HG03064 (cell line): Measurements from ENCODE around the gene EYS.
"Not testable (repeated sequence)": the region's sequence is repeated elsewhere in the genome, so short reads cannot be mapped to it uniquely, and the experiment has no call there.

ENCODE experiments used
- ATAC-seq: cut with Tn5 transposase; IDR thresholded peaks from one replicate; pipeline ENCODE4 v1.9.1; 2021; ENCODE audit warnings: low read depth; ENCODE audit not compliant: unreplicated experiment

The EYS gene

DNA sequence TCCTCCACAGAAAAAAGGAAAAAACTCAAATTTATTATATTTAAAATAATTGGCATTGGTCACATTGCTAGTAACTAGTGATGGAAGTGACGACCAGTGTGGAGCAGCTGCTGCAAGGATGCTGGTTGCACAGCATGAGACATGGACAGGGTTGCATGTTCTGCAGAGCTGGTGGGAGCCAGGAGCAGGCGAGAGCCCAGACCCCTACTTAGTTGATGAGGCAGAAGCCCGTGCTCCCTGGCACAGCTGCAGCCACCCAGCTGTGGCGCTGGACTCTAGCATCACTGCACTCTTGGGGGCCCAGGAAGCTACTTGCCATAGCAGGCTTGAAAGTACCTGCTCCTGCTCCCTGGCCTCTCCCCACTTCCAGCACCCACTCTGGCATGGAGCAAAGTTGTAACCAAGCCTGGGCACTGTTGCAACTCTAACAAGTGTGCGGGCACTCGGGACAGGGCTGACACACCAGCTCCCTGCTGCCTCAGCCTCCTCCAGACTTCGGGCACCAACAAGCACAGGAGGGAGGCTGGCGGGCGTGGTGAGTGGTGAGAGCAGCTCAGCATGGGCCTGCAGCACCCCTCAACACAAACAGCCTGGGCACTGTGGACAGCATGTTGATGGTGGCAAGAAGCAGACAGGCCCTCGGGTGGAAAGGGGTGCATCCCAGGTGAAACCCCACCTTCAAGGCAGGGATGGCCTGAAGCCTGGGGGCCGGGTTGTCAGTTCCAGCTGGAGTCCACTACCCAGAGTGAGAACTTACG lies 69.6 kb downstream of the EYS start:
- no peak for ATAC-seq

DNA sequence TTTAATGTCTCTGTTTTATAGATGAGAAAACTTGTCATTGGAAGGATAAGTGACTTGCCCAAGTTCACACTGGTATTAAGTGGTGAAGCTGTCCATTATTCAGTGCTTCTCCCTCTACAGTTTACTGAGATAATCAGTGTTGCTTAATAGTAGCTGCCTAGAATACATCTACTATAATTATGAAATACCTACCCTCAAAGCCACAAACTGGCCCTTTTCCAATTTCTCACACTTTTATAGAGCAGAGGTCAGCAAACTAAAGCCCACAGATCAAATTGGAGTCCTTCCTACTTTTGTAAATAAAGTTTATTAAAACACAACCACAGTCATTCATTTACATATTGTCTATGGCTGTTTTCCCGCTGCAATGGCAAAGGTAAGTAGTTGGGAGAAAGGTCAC lies 73.5 kb downstream of the EYS start:
- ATAC-seq, result no peak

DNA sequence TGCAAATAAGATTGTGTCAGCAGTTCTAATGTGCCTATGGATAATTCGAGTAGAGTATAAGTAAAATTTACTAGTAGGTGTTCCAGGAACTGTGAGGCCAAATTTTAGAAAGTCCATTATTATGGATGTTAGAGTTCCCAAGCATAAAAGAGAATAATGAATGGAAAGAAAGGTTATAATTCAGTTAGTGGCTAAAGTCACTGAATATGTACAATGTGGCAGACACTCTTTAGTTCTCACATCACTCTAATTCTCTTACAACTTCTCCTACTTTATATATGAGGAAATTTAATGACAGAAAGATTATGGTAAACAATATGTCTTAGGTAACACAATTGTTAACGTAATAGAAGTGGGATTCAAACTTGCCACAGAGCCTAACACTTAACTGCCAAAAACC lies 75.3 kb downstream of the EYS start:
- no peak for ATAC-seq

DNA sequence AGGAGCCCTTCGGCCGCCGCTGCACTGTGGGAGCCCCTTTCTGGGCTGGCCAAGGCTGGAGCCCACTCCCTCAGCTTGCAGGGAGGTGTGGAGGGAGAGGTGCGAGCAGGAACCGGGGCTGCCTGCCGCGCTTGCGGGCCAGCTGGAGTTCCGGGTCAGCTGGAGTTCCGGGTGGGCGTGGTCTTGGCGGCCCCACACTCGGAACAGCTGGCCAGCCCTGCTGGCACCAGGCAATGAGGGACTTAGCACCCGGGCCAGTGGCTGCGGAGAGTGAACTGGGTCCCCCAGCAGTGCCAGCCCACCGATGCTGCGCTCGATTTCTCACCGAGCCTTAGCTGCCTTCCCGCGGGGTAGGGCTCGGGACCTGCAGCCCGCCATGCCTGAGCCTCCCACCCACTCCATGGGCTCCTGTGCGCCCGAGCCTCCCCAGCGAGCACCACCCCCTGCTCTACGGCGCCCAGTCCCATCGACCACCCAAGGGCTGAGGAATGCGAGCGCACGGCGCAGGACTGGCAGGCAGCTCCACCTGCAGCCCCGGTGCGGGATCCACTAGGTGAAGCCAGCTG lies 79.5 kb downstream of the EYS start:
- not testable (repeated sequence) for ATAC-seq

DNA sequence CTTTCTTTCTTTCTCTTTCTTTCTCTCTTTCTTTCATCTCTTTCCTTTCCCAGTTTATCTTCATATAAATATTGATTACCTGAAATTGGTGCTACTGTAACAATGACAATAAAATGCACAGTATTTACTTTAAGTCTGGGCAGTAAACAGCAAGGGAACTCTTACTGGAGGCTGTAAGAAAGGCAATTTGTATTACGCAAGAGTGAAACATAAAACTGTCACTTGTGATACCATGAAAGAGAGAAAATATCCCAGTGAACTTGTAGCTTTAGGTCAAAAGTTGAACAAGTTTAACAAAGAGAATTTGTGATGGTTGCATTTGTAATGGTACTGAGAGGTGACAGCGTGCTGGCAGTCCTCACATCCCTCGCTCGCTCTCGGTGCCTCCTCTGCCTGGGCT lies 80.0 kb downstream of the EYS start:
- no peak for ATAC-seq

DNA sequence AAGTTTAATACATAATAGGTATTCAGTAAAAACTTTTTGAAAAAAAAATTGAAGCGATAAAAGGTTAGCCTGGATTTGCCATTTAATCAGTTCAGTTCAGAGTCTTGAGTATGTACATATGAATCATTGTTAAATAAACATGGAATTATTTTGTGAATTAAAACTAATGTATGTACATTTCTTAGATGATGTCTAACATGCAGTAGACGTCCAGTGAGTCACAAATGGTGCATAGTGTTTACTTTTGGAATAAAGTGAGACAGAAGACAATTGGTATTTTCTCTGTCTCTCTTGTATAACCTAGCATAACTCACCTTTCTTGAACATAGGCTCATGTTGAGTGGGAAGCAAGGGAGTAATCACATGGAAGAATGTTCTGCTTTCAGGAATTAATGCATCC lies 83.5 kb downstream of the EYS start:
- no peak for ATAC-seq

DNA sequence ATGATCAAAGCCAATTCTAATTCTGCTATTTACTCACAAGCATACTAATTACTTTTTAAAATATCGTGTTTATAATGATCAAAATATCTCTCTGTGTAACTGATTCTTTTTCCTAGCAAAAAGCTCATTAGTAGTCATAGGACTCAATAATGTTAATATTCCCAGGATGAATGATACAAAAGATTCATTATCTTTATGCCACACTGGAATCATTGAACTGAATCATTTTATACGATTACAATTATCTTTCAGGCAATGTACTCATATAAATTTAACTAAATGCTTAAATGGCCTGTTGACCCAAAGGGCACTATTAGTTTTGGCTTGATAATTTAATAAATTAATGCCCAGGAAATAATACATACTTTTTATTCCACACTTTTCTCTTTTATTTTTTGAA lies 96.3 kb downstream of the EYS start:
- ATAC-seq, result no peak

DNA sequence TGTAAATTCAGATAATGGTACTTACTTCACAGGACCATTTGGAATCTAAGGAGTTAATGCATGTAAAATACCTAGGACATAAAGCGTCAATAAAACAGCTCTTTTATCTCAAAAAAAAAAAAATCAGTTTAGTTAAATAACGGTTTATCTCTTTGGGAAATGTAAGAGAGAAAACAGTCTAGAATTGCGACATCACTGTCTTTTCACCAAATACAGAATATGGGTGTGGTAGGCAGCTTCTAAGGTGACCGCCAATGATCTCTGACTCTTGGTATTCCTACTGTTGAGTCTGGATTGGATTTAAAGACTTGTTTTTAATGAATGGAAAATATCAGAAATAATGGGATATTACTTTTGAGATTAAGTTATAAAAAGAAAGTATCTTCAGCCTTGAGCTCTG lies 111.5 kb downstream of the EYS start:
- no peak for ATAC-seq

DNA sequence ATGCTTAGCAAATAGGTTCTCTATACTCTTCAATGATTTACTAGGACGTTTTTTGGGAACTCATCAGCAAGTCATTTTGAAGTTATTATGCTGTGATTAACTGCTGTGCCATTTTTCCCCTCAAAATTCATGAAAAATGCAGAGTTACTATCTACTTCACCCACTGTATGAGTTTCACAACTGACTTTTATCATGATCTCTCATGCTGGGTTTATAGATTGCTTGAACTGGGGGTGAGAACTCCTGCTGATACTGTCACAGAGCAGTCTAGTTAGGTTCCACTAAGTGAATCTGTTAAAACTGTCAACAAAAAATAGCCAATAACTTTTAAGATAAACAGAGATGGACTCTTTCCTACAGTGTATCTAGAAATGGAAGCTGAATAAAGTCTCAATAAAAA lies 136.7 kb downstream of the EYS start:
- ATAC-seq, result no peak

DNA sequence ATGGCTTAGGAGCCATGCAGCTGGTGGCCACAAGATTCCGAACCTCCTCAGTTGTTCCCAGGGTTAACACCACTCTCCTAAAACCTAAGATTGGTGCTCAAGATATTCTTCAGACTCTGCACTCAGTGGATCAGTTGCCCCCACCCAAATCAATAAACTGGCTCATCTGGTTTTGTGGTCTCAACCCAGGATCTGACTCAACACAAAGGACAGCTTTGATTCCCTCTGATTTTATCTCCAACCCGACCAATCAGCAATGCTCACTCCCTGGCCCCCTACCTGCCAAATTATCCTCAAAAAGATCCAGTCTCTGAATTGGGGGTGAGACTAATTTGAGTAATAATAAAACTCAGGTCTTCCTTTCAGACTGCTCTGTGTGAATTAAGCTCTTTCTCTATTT lies 137.5 kb downstream of the EYS start:
- no peak for ATAC-seq

DNA sequence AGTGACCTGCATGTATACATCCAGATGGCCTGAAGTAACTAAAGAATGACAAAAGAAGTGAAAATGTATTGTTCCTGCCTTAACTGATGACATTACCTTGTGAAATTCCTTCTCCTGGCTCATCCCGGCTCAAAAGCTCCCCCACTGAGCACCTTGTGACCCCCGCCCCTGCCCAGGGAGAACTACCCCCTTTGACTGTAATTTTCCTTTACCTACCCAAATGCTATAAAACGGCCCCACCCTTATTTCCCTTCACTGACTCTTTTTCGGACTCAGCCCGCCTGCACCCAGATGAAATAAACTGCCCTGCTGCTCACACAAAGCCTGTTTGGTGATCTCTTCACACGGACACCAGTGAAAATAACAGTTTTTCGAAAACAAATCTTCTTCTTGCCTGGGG lies 138.0 kb downstream of the EYS start:
- not testable (repeated sequence) for ATAC-seq

DNA sequence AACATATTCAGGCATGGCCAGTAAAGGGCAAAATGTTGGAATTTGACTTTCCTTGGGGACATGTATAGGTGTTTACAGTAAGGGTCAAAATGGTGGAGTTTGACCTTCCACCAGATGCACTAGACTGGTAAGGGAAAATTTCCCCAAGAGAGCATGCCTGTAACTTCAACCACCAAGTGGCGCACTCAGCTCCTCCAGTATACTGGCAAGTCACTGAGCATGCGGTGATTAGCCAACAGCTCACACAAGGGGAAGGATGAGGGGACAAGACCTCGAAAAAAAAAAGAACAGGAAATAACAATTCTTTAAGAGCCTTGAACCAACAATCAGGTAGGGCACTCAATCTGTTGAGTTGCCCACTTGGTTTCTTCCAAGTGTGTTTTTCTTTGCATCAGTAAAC lies 140.9 kb downstream of the EYS start:
- no peak for ATAC-seq

DNA sequence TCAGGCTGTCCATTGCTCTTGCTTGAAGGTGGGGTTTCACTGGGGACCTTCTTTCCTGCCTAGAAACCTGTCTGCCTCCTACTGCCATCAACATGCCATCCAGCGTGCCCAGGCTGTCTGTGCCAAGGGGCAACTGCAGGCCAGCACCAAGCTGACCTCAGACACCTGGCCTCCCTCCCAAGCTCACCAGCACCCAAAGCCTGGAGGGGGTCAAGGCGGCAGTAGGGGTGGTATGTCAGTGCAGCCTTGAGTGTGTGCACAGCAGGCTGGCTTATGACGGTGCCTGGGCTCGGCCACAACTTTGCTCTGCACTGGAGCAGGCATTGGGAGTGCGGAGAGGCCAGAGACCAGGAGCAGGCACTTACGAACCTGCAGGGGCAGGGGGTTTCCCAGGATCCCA lies 149.0 kb downstream of the EYS start:
- no peak for ATAC-seq

DNA sequence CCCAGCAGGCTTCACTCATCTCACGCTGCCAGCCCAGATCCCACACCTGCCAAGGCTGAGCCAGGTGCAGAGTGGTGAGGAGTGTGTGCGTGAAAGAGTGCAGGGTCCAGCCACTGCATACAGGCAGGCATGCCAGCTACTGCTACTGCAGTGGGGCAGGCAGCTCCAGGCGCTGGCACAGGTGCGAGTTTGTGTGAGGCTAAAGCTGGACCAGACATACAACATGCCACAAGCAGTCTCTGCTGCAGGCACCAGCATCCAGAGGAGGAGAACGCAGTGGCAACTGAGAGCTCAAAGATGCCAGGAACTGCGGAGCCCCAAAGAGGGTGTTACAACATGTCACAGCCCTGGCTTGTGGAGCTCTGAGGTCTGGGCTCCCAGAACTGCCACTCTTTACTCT lies 149.8 kb downstream of the EYS start:
- no peak for ATAC-seq

DNA sequence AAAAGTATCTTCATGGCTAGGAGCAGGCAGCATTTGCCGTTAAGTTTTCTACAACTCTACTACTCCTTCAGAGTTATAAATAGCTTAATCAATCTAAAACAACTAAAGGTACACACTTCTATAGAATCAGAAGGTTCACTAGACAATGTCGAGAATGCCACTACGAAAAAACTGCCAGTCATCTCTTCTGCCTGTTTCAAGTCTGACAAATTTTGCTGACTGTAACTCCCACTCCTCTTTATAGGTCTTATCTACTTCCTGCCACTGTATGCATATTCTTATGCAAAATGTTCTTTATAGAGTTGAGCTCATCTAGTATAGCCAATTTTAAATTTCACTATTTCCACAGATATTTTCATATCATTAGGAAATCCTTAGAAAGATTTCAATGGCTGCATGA lies 160.1 kb downstream of the EYS start:
- ATAC-seq, result no peak

DNA sequence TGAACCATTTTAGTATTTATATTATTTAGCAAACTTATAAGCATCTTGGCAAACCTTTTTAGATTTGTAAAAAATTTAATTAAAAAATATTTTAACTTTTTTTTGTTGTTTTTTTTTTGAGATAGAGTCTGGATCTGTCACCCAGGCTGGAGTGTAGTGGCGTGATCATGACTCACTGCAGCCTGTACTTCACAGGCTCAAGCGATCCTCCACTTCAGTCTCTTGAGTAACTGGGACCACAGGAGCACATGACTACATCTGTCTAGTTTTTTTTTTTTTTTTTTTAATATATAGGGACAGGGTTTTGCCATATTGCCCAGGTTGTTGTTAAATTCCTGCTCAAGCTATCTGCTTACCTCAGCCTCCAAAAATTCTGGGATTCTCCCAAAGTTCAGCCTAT lies 161.1 kb downstream of the EYS start:
- no peak for ATAC-seq

DNA sequence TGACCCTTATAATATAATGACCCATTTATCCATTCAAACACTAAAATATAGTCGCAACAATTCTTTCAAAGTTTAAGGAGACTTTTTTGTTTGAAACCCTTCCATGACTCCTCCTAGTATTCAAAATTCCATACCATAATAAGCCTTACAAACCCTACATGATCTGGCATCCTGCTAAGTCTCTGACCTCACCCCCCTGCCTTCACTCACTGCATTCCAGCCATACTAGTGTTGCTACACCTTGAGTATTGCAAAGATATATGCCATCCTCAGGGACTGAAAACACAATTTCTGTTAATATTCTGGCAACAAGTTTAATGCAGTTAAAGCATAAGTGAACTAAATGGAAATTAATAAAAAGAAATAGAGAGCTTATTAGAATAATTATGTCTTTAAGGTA lies 168.4 kb downstream of the EYS start:
- ATAC-seq, result no peak

DNA sequence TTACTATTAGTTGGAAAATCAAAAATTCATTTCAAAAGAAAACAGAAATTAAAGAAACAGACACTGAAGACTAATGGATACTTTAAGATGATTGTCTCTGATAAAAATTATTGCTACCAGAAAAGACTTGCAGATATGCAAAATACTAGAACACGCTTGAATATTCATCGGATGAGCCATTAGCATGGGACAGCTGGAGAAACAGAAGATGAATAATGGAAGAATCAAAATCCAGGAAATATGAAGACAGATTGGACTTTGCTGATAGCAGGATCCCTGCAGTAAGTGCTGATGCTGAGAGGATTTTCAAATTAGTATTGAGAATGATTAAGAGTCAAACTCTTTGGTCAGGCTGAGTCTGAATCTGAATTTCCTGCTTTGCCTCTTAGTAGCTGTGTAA lies 169.4 kb downstream of the EYS start:
- no peak for ATAC-seq

DNA sequence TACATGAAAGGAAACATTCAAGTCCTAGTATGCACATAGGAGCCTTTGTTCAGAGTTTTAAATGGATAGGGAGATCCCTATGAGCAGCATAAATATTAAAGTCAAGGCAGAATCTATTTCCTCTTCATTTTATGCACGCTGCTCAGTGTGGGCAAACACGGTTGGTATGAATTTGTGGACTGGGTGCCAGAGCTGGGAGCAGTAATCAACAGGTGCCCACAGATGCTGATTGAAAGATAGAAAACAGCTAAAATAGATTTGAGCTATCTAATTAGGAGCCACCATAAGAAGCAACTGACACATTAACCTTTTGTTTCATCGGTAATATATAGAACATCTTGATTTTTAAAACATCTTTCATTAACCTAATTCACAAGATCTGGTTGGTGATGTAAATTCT lies 175.5 kb downstream of the EYS start:
- no peak for ATAC-seq

DNA sequence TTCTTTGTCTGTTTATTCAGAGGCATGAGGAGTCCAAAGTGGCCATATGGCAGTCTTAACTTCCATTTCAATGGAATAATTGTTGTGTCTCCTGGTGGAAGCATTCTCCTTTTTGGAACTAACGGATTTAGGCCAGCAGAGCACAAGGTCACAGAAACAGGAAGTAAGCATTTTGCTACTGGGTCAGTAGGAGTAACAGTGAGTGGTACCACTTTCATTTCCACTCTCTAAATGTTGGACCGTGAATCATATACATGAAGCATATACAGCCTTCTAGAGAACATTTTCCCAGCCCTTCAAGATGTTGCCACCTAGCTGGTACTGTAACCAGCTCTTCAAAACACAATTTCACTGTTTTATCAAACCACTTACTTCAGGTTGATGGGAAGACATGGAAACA lies 182.8 kb downstream of the EYS start:
- ATAC-seq, result no peak

DNA sequence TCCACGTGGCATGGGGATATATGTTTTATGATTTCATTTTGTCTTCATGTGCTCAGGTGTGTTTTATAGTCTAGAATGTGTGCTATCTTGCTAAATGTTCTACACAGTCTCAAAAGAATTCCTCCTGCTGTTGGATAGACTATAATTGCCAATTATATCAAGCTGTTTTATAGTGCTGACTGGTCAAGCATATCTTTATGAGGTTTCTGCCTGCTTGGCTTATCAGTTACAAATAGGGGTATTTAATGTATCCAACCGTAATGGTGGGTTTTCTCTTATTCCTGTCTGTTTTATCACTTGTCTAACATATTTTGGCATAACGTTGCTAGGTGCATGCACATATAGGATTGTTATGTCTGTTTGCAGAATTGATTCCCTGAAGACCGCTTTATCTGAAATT lies 201.3 kb downstream of the EYS start:
- no peak for ATAC-seq

DNA sequence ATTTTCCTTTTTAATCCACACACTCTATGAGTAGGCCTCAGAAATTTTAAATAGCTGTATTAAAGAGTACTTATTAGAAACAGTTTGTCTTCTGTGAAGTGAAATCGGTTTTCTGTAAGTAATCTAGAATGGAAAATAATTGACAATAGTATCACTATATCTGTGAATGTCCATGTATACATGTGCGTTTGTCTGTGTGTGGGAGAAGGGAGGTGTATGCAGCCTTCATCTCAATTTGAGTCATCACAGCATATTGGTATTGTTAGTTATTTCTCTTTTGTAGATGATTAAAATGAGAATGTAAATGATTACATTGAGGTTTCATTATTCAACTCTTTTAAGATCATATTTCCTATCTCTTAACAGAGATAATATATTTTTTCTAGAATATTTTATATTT lies 206.0 kb downstream of the EYS start:
- no peak for ATAC-seq

DNA sequence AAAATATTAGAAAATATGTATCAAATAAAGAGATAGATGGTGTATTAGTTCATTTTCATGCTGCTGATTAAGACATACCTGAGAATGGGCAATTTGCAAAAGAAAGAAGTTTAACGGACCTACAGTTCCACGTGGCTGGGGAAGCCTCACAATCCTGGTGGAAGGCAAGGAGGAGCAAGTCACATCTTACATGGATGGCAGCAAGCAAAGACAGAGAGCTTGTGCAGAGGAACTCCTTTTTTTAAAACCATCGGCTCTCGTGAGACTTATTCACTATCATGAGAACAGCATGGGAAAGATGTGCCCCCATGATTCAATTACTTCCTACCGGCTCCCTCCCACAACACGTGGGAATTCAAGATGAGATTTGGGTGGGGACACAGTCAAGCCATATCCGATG lies 223.4 kb downstream of the EYS start:
- not testable (repeated sequence) for ATAC-seq
